Chondrocyte (in vitro differentiated cells): ENCODE measurements around the gene DHX38. TPM values are rescaled to one million over a fixed set of nuclear protein-coding genes. Genes with fewer than 3 reads are reported as not detected.

Source experiments
- DNase-seq: peaks from one replicate; pipeline ENCODE4 v3.0.0; 2021; ENCODE audit warnings: mixed read lengths, low spot score
- H3K27ac Mint-ChIP-seq: one replicate; pipeline ENCODE4 v1.8.0; 2021; ENCODE audit warnings: mild to moderate bottlenecking, moderate library complexity, mixed read lengths; ENCODE audit not compliant: unreplicated experiment
- H3K27me3 Mint-ChIP-seq: 2 replicates; pipeline ENCODE4 v1.8.0; 2021; ENCODE audit warnings: low read depth, mixed read lengths
- H3K36me3 Mint-ChIP-seq: 2 replicates; pipeline ENCODE4 v1.8.0; 2021; ENCODE audit warnings: low read depth, mixed read lengths
- H3K4me1 Mint-ChIP-seq: 2 replicates; pipeline ENCODE4 v1.8.0; 2021; ENCODE audit warnings: low read depth, mild to moderate bottlenecking, mixed read lengths
- H3K4me3 Mint-ChIP-seq: one replicate; pipeline ENCODE4 v1.8.0; 2021; ENCODE audit warnings: mild to moderate bottlenecking, moderate library complexity, mixed read lengths; ENCODE audit not compliant: unreplicated experiment
- H3K9me3 Mint-ChIP-seq: 2 replicates; pipeline ENCODE4 v1.8.0; 2021; ENCODE audit warnings: low read depth, mixed read lengths
- CTCF ChIP-seq: fragments of 200-600 bp; sonication (generic); IDR thresholded peaks from 2 replicates; pipeline ENCODE4 v1.5.0; 2021; ENCODE audit warnings: antibody characterized with exemption, mild to moderate bottlenecking, moderate library complexity
- total RNA-seq: library from RNA; stranded (reverse); gene quantifications from 3 replicates; pipeline ENCODE4 v1.2.1, GENCODE V29; 2021

DHX38 gene
- total RNA-seq, 1 donor from 2014 or later = 44.9 TPM

GRCh38 chr16:72128701-72129100 is 35.1 kb downstream of the DHX38 start:
- no peak overlapping the region for H3K4me3 Mint-ChIP-seq
- no peak for DNase-seq
- H3K9me3 Mint-ChIP-seq = no peaks in the 10 kb centered on the region
- no peak overlapping the region for H3K27ac Mint-ChIP-seq
- TF ChIP-seq CTCF = no peak
- H3K27me3 Mint-ChIP-seq = no peaks in the 10 kb centered on the region
- peaks cover 3% of the 10 kb centered on the region for H3K36me3 Mint-ChIP-seq
- H3K4me1 Mint-ChIP-seq = peaks cover 6% of the 10 kb centered on the region

- H3K27me3 Mint-ChIP-seq = no peaks in the 10 kb centered on the region
- peaks cover 2% of the 10 kb centered on the region for H3K4me1 Mint-ChIP-seq
- H3K27ac Mint-ChIP-seq = no peak overlapping the region
- H3K4me3 Mint-ChIP-seq = no peak overlapping the region
- TF ChIP-seq CTCF = no peak
- H3K9me3 Mint-ChIP-seq = no peaks in the 10 kb centered on the region
- peaks cover 4% of the 10 kb centered on the region for H3K36me3 Mint-ChIP-seq
- no peak for DNase-seq
Measured at GRCh38 chr16:72129976-72130656, 36.5 kb downstream of the DHX38 start.

GRCh38 chr16:72131036-72131435 is 37.4 kb downstream of the DHX38 start:
- Mint-ChIP-seq H3K4me1 (no peaks in the 10 kb centered on the region), H3K27ac (no peak overlapping the region), H3K36me3 (peaks cover 4% of the 10 kb centered on the region), H3K9me3 (no peaks in the 10 kb centered on the region), H3K4me3 (no peak overlapping the region), H3K27me3 (no peaks in the 10 kb centered on the region)
- TF ChIP-seq CTCF = no peak
- DNase-seq = no peak

- no peak for DNase-seq
- Mint-ChIP-seq H3K4me1 (no peaks in the 10 kb centered on the region), H3K27ac (no peak overlapping the region), H3K36me3 (peaks cover 4% of the 10 kb centered on the region), H3K27me3 (no peaks in the 10 kb centered on the region), H3K4me3 (no peak overlapping the region), H3K9me3 (no peaks in the 10 kb centered on the region)
- no peak for TF ChIP-seq CTCF
Measured at GRCh38 chr16:72132726-72133125, 39.1 kb downstream of the DHX38 start.

- TF ChIP-seq CTCF = no peak
- no peak for DNase-seq
- peaks cover 1% of the 10 kb centered on the region for H3K36me3 Mint-ChIP-seq
- H3K27ac Mint-ChIP-seq = no peak overlapping the region
- H3K4me1 Mint-ChIP-seq = no peaks in the 10 kb centered on the region
- no peaks in the 10 kb centered on the region for H3K9me3 Mint-ChIP-seq
- H3K27me3 Mint-ChIP-seq = peaks cover 2% of the 10 kb centered on the region
- H3K4me3 Mint-ChIP-seq = no peak overlapping the region
Measured at GRCh38 chr16:72134507-72134906, 40.9 kb downstream of the DHX38 start.
